HG03280 (cell line): ENCODE measurements around the gene DUS2.

Experiments used
- ATAC-seq: cut with Tn5 transposase; IDR thresholded peaks from one replicate; pipeline ENCODE4 v1.9.1; 2021; ENCODE audit warnings: mild to moderate bottlenecking, moderate library complexity; ENCODE audit not compliant: unreplicated experiment

The DUS2 gene

GRCh38 chr16:68074850-68075555 lies 51.9 kb downstream of the DUS2 start:
- peak; percentile 68 for ATAC-seq

GRCh38 chr16:68075980-68076379 lies 52.9 kb downstream of the DUS2 start:
- ATAC-seq = no peak

GRCh38 chr16:68076560-68076959 lies 53.5 kb downstream of the DUS2 start:
- no peak for ATAC-seq

GRCh38 chr16:68077866-68078700 lies 55.0 kb downstream of the DUS2 start:
- ATAC-seq = no peak

GRCh38 chr16:68078701-68079375 lies 55.8 kb downstream of the DUS2 start:
- no peak for ATAC-seq

GRCh38 chr16:68079376-68079625 lies 56.2 kb downstream of the DUS2 start:
- no peak for ATAC-seq

GRCh38 chr16:68079626-68080344 lies 56.7 kb downstream of the DUS2 start:
- no peak for ATAC-seq

- no peak for ATAC-seq
Measured at GRCh38 chr16:68081861-68082628, 59.0 kb downstream of the DUS2 start.

GRCh38 chr16:68082629-68083238 lies 59.6 kb downstream of the DUS2 start:
- ATAC-seq = no peak

GRCh38 chr16:68083239-68083781 lies 60.2 kb downstream of the DUS2 start:
- ATAC-seq = no peak

- ATAC-seq = no peak
Measured at GRCh38 chr16:68083861-68084503, 60.9 kb downstream of the DUS2 start.

GRCh38 chr16:68084504-68085258 lies 61.6 kb downstream of the DUS2 start:
- peak; percentile 62 for ATAC-seq

- peak; percentile 67 for ATAC-seq
Measured at GRCh38 chr16:68085259-68086071, 62.4 kb downstream of the DUS2 start, which contains the start of gene NFATC3. Gene NFATC3 (plus strand): TSS chr16:68085370. CDS start chr16:68085682, 312 bp downstream.

GRCh38 chr16:68086336-68086841 lies 63.3 kb downstream of the DUS2 start:
- ATAC-seq = no peak

GRCh38 chr16:68086860-68087268 lies 63.8 kb downstream of the DUS2 start:
- no peak for ATAC-seq

GRCh38 chr16:68087688-68088087 lies 64.6 kb downstream of the DUS2 start:
- ATAC-seq = no peak
